Caco-2 (cell line): Measurements from ENCODE around the gene QSOX2. TPM values are rescaled to one million over a fixed set of nuclear protein-coding genes. Genes with fewer than 3 reads are reported as not detected.

Experiments used
- BruUV-seq: library from RNA; stranded (reverse); fragments of 400-500 nt; replicated peaks from 2 replicates; lab custom pipeline; 2021; lab: Mats Ljungman, UMichigan
- CTCF ChIA-PET: fragments of 300-600 bp; sonication (Branson Sonifier 250); formaldehyde crosslinking; loops from one replicate; lab custom pipeline; 2022; ENCODE audit warnings: antibody characterized with exemption; lab: Charles Lee
- POLR2A ChIA-PET: fragments of 300-600 bp; sonication (Branson Sonifier 250); formaldehyde crosslinking; loops from one replicate; lab custom pipeline; 2022; ENCODE audit warnings: antibody characterized with exemption; lab: Charles Lee
- DNase-seq, 2 experiments: peaks; one replicate each; pipeline versions ENCODE4 v3.0.0 to v3.0.0-alpha.2; 2020 to 2022
- H3K27me3 ChIP-seq: replicated peaks from 2 replicates; pipeline ENCODE4 v1.6.0; 2011; ENCODE audit warnings: low read length; ENCODE audit not compliant: control insufficient read depth, insufficient read depth
- H3K36me3 ChIP-seq: 2 replicates; pipeline ENCODE4 v1.5.1; 2011; ENCODE audit warnings: low read length; ENCODE audit not compliant: control insufficient read depth, insufficient read depth
- H3K4me1 ChIP-seq: fragments of 250-450 bp; sonication (Bioruptor Pico); 2 replicates; pipeline ENCODE4 v1.5.1; 2020; ENCODE audit warnings: mild to moderate bottlenecking
- H3K4me3 ChIP-seq: 2 replicates; pipeline ENCODE4 v1.5.1; 2011; ENCODE audit warnings: low read depth, mild to moderate bottlenecking, control low read depth, low read length
- H3K9me3 ChIP-seq: fragments of 250-450 bp; sonication (Bioruptor Pico); 2 replicates; pipeline ENCODE4 v1.5.1; 2020; ENCODE audit warnings: mild to moderate bottlenecking, moderate library complexity
- H3K27ac Mint-ChIP-seq: one replicate; pipeline ENCODE4 v1.8.0; 2022; ENCODE audit warnings: mixed read lengths; ENCODE audit not compliant: unreplicated experiment
- H3K27me3 Mint-ChIP-seq: one replicate; pipeline ENCODE4 v1.8.0; 2022; ENCODE audit warnings: mixed read lengths; ENCODE audit not compliant: insufficient read depth, unreplicated experiment
- H3K36me3 Mint-ChIP-seq: one replicate; pipeline ENCODE4 v1.8.0; 2022; ENCODE audit warnings: mild to moderate bottlenecking, mixed read lengths; ENCODE audit not compliant: insufficient read depth, unreplicated experiment
- H3K4me1 Mint-ChIP-seq: one replicate; pipeline ENCODE4 v1.8.0; 2022; ENCODE audit warnings: low read depth, mixed read lengths; ENCODE audit not compliant: unreplicated experiment
- H3K4me3 Mint-ChIP-seq: one replicate; pipeline ENCODE4 v1.8.0; 2022; ENCODE audit warnings: mild to moderate bottlenecking, moderate library complexity, mixed read lengths; ENCODE audit not compliant: unreplicated experiment
- H3K9me3 Mint-ChIP-seq: one replicate; pipeline ENCODE4 v1.8.0; 2022; ENCODE audit warnings: mixed read lengths; ENCODE audit not compliant: unreplicated experiment
- intact Hi-C: fragments of 100-400 bp; cut with micrococcal nuclease; formaldehyde crosslinking; loops from one replicate; pipeline ENCODE4 v1.10.0; 2022; ENCODE audit not compliant: unreplicated experiment
- total RNA-seq: library from RNA; stranded (reverse); gene quantifications from 2 replicates; pipeline ENCODE4 v1.2.3, GENCODE V29; 2022
- TF ChIP-seq, protein P1 (sequence below), 2 experiments: fragments of 200-600 bp in 1 of 2; IDR thresholded peaks; 1 replicate in 1 of 2; 2 replicates in 1 of 2; pipeline versions ENCODE4 v1.5.1 to v1.8.0; 2011 to 2022; ENCODE audit warnings: antibody characterized with exemption in 1 of 2, control low read depth in 1 of 2, inconsistent platforms in 1 of 2, low read depth in 1 of 2, low read length in 1 of 2, mild to moderate bottlenecking in 1 of 2, moderate library complexity in 1 of 2; ENCODE audit not compliant: insufficient read depth in 1 of 2, severe bottlenecking in 1 of 2, unreplicated experiment in 1 of 2

Gene QSOX2
- total RNA-seq, 1 experiment from 2014 or later, result 29.6 TPM

DNA sequence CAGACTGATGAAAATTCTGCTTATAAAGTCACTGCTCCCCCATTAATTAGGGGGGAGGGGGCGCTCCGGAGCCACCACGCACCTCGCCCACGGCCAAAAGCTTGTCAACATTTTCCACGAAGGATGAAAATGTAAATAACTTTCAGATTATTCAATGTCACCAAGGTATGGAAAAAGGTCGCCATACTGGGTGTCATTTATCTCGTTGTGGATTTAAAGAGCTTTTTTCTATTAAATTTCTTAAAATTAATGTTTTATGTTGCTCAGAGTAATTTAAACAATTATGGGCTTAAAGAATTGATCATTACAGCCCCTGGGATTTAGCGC is 53.7 kb downstream of the QSOX2 start:
- no peak for DNase-seq
- Mint-ChIP-seq H3K9me3 (no peaks in the 10 kb centered on the region), H3K4me1 (peaks cover 9% of the 10 kb centered on the region), H3K4me3 (no peak overlapping the region), H3K36me3 (no peaks in the 10 kb centered on the region), H3K27me3 (no peaks in the 10 kb centered on the region), H3K27ac (no peak overlapping the region)
- H3K9me3 ChIP-seq, result no peaks in the 10 kb centered on the region
- TF ChIP-seq, protein P1, sequence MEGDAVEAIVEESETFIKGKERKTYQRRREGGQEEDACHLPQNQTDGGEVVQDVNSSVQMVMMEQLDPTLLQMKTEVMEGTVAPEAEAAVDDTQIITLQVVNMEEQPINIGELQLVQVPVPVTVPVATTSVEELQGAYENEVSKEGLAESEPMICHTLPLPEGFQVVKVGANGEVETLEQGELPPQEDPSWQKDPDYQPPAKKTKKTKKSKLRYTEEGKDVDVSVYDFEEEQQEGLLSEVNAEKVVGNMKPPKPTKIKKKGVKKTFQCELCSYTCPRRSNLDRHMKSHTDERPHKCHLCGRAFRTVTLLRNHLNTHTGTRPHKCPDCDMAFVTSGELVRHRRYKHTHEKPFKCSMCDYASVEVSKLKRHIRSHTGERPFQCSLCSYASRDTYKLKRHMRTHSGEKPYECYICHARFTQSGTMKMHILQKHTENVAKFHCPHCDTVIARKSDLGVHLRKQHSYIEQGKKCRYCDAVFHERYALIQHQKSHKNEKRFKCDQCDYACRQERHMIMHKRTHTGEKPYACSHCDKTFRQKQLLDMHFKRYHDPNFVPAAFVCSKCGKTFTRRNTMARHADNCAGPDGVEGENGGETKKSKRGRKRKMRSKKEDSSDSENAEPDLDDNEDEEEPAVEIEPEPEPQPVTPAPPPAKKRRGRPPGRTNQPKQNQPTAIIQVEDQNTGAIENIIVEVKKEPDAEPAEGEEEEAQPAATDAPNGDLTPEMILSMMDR (IDR thresholded peaks at IDR 0.05; ENCODE audit: insufficient read depth in 1 of 2, low read depth in 1 of 2, low read length in 1 of 2, severe bottlenecking in 1 of 2, unreplicated experiment in 1 of 2), result no peak
- no peaks in the 10 kb centered on the region for H3K27me3 ChIP-seq
- POLR2A ChIA-PET, result no interaction called here
- peaks cover 9% of the 10 kb centered on the region for H3K4me1 ChIP-seq
- H3K36me3 ChIP-seq, result no peaks in the 10 kb centered on the region
- intact Hi-C loops, result no loop called here
- CTCF ChIA-PET, result interaction anchor here (0.7 kb wide), 1 partner anchor 257 kb away, joined by 3 read pairs; no protein-coding TSS in a partner anchor
- no TSS peak for BruUV-seq
- H3K4me3 ChIP-seq, result no peak overlapping the region

DNA sequence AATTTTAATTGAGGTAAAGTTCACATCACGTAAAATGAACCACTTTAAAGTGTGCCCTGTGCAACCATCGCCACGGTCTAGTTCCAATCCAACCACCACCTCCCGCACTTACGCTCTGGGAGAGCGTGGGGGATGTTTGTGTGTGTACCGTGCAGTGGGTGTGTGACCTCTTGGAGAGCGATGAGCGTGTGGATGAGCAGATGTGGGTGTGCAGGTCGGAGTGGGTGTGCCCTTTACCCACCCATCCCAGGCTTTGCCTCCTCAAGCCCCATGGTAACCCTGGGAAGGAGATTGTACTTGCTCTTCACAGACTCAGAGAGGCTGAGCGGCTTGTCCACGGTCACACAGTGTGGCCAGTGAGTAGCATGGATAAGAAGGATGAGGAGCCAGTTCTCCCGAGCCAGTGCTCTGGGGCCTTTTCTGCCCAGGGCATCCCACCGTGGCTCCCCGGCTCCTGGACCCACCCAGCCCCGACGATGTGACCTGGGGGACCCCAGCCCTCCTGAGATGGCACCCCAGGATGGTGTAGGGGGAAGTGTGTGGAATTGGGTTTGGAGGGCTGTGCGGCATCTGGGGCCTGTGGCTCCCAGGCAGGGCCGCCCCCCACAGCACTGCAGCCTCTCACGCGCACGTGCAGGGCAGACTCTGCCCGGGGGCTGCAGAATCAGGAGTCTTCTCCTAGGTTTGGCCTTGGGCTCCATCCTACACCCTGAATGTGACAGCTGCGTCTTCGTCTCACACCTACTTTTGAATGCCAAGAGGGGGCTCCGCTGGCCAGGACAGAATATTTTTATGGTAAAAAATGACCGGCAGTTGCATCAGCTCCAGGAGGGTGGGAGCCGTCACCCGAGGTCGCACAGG is 54.3 kb downstream of the QSOX2 start:
- H3K36me3 Mint-ChIP-seq, result no peaks in the 10 kb centered on the region
- CTCF ChIA-PET, result no interaction called here
- H3K27ac Mint-ChIP-seq, result no peak overlapping the region
- Histone ChIP-seq H3K9me3 (no peaks in the 10 kb centered on the region), H3K27me3 (no peaks in the 10 kb centered on the region), H3K36me3 (no peaks in the 10 kb centered on the region), H3K4me1 (peaks cover 3% of the 10 kb centered on the region), H3K4me3 (no peak overlapping the region)
- TF ChIP-seq, protein P1 (IDR thresholded peaks at IDR 0.05; ENCODE audit: insufficient read depth in 1 of 2, low read depth in 1 of 2, low read length in 1 of 2, severe bottlenecking in 1 of 2, unreplicated experiment in 1 of 2), result no peak
- intact Hi-C loops, result no loop called here
- H3K4me1 Mint-ChIP-seq, result peaks cover 3% of the 10 kb centered on the region
- no peak overlapping the region for H3K4me3 Mint-ChIP-seq
- no TSS peak for BruUV-seq
- no peaks in the 10 kb centered on the region for H3K27me3 Mint-ChIP-seq
- DNase-seq, result no peak
- no peaks in the 10 kb centered on the region for H3K9me3 Mint-ChIP-seq
- POLR2A ChIA-PET, result no interaction called here

DNA sequence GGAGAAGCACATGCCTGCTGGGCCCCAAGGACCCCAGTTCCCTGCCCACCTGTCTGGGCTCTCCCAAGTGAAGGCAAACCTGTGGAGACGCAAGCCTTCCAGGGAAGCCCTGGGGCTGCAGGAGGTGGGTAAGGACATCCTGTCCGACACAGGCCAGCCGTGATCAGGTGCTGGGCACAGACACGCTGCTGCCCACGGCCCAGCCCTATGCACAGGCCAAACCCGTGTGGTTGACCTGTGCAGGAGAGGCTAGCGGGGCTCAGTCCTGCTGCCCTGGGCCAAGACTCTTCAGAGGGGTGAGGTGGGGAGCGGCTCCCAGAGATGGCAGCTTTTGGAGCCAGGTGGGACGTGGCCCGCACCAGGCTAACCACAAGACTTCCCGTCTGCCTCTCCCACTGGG is 55.0 kb downstream of the QSOX2 start:
- no TSS peak for BruUV-seq
- Mint-ChIP-seq H3K27me3 (no peaks in the 10 kb centered on the region), H3K4me1 (no peaks in the 10 kb centered on the region), H3K4me3 (no peak overlapping the region), H3K9me3 (no peaks in the 10 kb centered on the region), H3K36me3 (no peaks in the 10 kb centered on the region), H3K27ac (no peak overlapping the region)
- intact Hi-C loops, result no loop called here
- ChIA-PET CTCF (no interaction called here), POLR2A (no interaction called here)
- TF ChIP-seq, protein P1 (IDR thresholded peaks at IDR 0.05; ENCODE audit: insufficient read depth in 1 of 2, low read depth in 1 of 2, low read length in 1 of 2, severe bottlenecking in 1 of 2, unreplicated experiment in 1 of 2), result no peak
- Histone ChIP-seq H3K36me3 (no peaks in the 10 kb centered on the region), H3K4me1 (no peaks in the 10 kb centered on the region; the same call in 1 of the 2 replicates), H3K4me3 (no peak overlapping the region), H3K9me3 (no peaks in the 10 kb centered on the region), H3K27me3 (no peaks in the 10 kb centered on the region)
- no peak for DNase-seq
